ENCODE measurements around the gene SP140.

GRCh38 chr2:230256733-230257332 lies 31.3 kb downstream of the SP140 start:
- no peak for TF ChIP-seq CTCF (IDR thresholded peaks at IDR 0.05)
- no peak for TF ChIP-seq POLR2A (IDR thresholded peaks at IDR 0.05; ENCODE audit: low read depth)

All from esophagus muscularis mucosa (tissue), 3 donors.